NT2/D1 (cell line): ENCODE data around the gene SLC8A1.

Source experiments
- SUZ12 ChIP-seq: IDR thresholded peaks from 2 replicates; pipeline ENCODE4 v1.6.1; 2011; ENCODE audit not compliant: insufficient read length, insufficient read depth; ENCODE audit errors: extremely low read depth
- YY1 ChIP-seq: IDR thresholded peaks from 2 replicates; pipeline ENCODE4 v1.6.1; 2011; ENCODE audit not compliant: insufficient read length, insufficient read depth
- ZNF274 ChIP-seq: IDR thresholded peaks from 2 replicates; pipeline ENCODE4 v1.6.1; 2011; ENCODE audit warnings: mild to moderate bottlenecking, low read depth, low read length

DNA sequence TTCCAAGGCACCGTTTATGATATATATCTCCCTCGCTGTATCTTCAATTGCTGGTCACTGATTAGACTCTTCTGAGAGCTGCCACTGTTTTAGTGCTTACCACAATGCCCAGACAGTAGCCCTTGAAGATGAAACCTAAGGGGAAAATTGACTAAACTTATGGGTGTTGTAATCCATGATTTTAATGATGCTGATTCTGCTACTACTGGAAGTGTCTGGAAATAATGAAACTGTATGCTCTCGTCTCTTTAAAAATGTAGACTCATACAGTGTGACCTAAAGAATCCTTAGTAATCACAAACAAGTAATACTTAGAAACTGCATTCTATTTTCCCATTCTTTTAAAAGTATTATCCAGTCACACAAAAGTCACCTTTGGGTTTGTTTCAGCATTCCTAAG is 5.5 kb upstream of the SLC8A1 start:
- no peak for TF ChIP-seq SUZ12
- no peak for TF ChIP-seq ZNF274
- no peak for TF ChIP-seq YY1
